GM12864 (cell line): ENCODE measurements around the gene HNRNPH1.

Source experiments
- DNase-seq: peaks from one replicate; pipeline ENCODE4 v3.0.0-alpha.2; 2011; ENCODE audit warnings: low read depth
- H3K4me3 ChIP-seq: 2 replicates; pipeline ENCODE4 v1.5.1; 2011; ENCODE audit warnings: mild to moderate bottlenecking, low read depth, low read length, control low read depth
- TF ChIP-seq, protein P1 (sequence below): IDR thresholded peaks from 2 replicates; pipeline ENCODE4 v1.5.1; 2011; ENCODE audit warnings: low read depth, mild to moderate bottlenecking, moderate library complexity, low read length, control low read depth, inconsistent platforms; ENCODE audit errors: missing control alignments

Gene HNRNPH1

DNA sequence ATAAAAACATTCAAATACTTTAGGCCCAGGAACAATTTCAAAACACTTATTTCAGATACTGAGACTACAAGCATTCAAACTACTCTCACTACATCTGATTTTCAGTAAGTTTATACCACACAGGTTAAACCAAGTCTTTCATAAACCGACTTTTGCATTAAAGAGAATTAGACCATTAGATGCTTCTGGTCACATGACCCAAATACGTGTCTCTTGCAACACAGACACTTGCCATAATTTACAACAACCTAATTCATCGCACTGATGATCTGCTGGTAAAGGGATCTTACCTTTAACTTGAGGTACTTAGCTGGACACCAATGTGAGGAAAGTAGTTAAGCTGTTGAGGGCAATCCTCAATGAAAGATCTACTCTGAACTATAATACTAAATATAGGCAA is 3.2 kb downstream of the HNRNPH1 start:
- TF ChIP-seq, protein P1, sequence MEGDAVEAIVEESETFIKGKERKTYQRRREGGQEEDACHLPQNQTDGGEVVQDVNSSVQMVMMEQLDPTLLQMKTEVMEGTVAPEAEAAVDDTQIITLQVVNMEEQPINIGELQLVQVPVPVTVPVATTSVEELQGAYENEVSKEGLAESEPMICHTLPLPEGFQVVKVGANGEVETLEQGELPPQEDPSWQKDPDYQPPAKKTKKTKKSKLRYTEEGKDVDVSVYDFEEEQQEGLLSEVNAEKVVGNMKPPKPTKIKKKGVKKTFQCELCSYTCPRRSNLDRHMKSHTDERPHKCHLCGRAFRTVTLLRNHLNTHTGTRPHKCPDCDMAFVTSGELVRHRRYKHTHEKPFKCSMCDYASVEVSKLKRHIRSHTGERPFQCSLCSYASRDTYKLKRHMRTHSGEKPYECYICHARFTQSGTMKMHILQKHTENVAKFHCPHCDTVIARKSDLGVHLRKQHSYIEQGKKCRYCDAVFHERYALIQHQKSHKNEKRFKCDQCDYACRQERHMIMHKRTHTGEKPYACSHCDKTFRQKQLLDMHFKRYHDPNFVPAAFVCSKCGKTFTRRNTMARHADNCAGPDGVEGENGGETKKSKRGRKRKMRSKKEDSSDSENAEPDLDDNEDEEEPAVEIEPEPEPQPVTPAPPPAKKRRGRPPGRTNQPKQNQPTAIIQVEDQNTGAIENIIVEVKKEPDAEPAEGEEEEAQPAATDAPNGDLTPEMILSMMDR, result no peak
- no peak for DNase-seq
- peak overlapping the region; percentile 91 for H3K4me3 ChIP-seq

DNA sequence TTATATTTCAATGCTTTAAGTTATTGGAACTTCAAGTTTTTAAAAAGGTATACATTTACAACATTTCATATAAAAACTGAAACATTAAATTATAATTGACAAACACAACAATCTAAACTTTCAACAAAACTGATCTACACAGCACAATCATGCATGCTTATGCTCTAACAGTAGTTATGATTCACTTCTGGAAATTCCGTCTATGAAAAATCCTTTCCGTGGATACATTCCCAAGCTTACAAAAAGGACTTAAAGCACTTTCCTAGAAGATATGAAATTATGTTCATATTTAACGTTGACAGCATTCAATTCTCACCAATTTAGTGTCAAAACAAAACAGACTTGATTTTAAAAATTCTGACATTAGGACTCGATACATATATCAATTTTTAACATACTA is 3.7 kb downstream of the HNRNPH1 start:
- TF ChIP-seq, protein P1, result no peak
- peak overlapping the region; percentile 22; the same call in 1 of the 2 replicates for H3K4me3 ChIP-seq
- DNase-seq, result no peak

DNA sequence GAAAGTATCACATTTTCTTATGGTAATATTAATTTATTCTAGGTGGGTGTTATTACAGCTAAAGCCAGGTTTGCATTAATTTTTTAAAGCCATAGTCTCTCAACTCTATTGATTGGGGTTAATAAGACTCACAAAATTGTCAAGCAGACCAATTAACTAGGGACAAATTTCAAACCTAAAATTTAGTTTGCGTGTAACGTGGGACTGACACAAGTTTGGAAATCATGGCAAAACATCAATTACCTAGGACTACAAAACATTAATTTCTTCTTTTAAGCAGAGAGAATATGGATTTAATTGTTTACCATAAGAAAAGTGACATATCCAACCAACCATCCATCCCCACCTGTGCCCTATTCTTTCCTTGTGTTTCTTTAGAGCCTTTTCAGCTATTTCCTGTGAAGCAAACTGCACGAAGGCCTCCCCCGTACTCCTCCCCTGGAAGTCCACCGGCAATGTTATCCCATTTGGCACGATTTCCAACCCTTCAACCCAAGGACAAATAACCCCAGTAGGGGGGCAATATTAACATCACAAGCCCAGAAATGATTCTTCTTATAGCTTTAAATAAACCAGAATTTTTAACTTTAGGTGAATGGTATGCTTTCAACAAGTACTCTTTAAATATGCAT is 4.4 kb downstream of the HNRNPH1 start:
- TF ChIP-seq, protein P1, result no peak
- H3K4me3 ChIP-seq, result peak overlapping the region; percentile 20; the same call in 1 of the 2 replicates
- no peak for DNase-seq

DNA sequence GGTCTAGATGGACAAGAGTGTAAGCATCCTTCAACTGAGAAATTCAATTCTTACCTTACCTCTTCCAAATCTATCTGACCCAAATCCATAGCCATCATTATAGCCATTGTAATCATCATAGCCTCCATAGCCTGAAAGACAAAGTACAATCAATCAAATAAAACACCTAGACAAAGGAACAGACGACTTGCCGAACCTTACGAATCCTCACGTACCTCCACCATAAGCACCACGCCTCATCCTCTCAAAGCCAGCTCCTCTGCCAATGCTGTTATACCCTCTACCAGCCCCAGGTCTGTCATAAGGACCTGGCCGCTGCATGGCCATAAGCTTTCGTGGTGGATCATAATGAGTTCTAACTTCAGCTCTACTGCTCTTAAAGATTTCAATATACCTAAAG is 5.5 kb downstream of the HNRNPH1 start:
- DNase-seq, result no peak
- no peak overlapping the region for H3K4me3 ChIP-seq
- TF ChIP-seq, protein P1, result no peak

DNA sequence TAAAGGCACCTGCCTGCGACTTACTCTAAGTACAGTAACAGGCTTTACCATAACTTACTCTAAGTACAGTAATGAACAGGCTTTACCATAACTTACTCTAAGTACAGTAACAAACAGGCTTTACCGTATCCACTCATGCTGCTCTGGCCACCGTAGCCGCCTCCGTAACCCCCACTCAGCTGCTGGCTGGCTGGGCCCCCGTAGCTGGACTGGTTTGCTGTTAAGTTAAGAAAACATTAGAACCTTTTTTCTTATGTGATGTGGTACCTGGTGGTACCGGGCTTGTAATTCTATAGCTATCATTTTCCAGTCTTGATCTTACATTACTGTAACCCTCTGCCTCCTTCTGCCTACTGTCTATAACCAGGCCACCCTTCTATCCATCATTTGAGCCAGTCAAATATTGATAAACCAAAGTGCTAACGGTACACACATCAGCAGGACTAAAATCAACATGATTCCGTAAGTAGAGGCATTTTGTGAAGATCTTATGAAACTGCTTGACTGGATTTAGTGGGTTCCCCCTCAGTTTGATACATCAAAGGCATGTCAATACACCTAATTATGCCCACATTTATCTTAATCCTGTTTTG is 7.4 kb downstream of the HNRNPH1 start:
- DNase-seq, result no peak
- TF ChIP-seq, protein P1, result no peak
- H3K4me3 ChIP-seq, result no peak overlapping the region

DNA sequence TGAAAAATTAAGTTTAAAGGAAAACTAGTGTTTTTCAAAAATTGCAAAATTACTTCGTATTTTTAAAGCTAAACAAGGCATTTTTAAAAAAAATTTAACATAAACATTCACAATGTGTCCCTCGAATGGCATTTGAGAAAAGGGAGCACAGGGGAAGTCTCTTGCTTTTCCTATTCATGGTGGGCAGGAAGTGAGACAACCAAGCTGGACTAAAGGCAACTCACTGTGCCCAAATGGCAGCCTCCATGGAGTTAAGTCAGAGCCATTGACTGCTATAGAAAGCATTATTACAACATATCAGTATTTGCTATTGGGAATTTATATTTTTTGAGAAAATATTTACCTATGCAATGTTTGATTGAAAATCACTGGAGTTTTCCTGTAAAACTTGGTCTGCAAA is 8.3 kb downstream of the HNRNPH1 start:
- no peak for DNase-seq
- H3K4me3 ChIP-seq, result no peak overlapping the region
- TF ChIP-seq, protein P1, result no peak

DNA sequence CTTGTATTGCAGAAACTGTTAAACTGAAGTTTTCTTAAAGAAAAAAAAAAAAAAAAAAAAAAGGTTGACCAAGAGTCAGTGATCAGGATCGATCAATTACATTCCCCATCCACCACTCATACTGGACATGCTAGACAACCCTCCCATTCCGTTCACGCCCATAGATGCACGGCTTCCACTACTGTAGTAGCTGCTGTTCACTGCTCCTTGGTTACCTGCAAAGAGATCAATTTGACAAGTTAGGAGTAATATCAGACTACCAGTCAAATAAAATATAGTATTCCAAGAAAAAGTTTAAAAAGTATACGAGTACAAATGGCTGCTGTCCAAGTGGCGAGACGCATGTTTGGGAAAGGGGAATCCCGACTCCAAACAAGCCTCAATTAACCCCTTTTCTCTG is 8.7 kb downstream of the HNRNPH1 start:
- no peak for DNase-seq
- no peak overlapping the region for H3K4me3 ChIP-seq
- TF ChIP-seq, protein P1, result no peak
